Fibroblast of pulmonary artery (primary cell): ENCODE results near the gene BBS2.

Source experiments
- DNase-seq: peaks from one replicate; pipeline ENCODE4 v3.0.0-alpha.2; 2010; ENCODE audit warnings: low read depth
- H3K4me3 ChIP-seq: replicated peaks from 2 replicates; pipeline ENCODE4 v1.5.1; 2011; ENCODE audit warnings: low read depth, mild to moderate bottlenecking, control low read depth, low read length, moderate library complexity
- CTCF ChIP-seq: IDR thresholded peaks from 2 replicates; pipeline ENCODE4 v1.5.1; 2011; ENCODE audit warnings: mild to moderate bottlenecking, control low read depth, low read length, inconsistent platforms; ENCODE audit errors: missing control alignments

BBS2 gene

GRCh38 chr16:56436258-56436657 lies 83.6 kb downstream of the BBS2 start:
- no peak for TF ChIP-seq CTCF
- no peak for DNase-seq
- H3K4me3 ChIP-seq, result no peak overlapping the region
